Embryonic facial prominence (tissue), 1 donor: ENCODE results near the gene MPZL1.
A peak's percentile ranks its signal among the peaks of the same experiment; 100 is the strongest.
"Not testable (repeated sequence)": the region's sequence is repeated elsewhere in the genome, so short reads cannot be mapped to it uniquely, and the experiment has no call there.

Experiments used
- DNase-seq: peaks from one replicate; pipeline ENCODE4 v3.0.0-alpha.2; 2016; ENCODE audit errors: extremely low spot score

Gene MPZL1

DNA sequence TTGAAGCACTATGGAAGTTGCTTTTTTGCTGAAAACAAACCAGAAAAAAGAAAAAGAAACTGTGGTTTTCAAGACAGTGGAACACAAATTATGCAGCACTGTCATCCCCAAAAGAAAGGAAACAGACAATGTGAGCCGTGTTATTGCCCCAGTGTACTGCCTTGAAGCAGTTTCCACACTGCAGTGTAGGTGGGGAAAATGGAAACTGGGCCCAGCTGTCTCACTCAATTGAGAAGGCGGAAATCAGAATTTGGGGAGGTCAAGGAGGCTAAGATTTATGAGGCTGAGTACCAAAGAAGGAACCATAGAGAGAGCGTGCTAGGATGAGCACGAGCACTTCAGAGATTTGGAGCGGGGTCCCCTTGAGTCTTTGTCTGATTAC is 55.5 kb downstream of the MPZL1 start:
- DNase-seq: no peak

DNA sequence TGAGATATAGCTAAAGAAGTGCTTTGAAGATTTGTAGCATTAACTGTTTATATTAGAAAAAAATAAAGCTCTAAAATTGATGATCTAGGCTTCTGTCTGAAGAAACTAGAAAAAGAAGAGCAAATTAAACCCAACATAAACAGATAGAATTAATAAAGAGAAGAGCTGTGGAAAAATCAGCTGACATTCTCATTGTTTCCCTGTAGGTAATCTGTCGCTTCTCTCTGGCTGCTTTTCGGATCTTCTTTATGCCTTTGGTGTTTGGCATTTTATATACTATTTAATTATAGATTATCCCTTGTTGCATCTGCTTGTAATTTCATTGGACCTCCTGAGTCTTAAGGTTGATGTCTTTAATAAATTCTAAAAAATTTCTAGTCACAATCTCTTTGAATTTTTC is 59.8 kb downstream of the MPZL1 start:
- no peak for DNase-seq

DNA sequence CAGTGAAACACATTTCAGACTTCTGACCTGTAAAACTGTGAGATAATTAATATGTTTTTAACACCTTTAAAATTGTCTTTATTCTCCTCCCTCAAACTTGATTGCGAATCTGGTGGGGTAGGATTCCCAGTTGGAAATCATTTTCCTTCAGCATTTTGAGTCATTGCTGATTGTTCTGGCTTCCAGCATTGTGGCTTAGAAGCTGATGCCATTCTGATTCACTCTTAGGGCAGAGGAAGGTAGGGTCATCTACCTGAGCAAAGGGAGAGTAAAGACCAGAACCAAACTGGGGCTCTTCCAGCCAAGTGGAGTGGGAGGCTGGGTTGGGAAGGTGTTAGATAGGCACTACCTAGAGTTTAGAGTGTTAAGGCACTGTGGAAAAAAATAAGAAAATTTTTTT is 61.2 kb downstream of the MPZL1 start:
- DNase-seq: no peak

DNA sequence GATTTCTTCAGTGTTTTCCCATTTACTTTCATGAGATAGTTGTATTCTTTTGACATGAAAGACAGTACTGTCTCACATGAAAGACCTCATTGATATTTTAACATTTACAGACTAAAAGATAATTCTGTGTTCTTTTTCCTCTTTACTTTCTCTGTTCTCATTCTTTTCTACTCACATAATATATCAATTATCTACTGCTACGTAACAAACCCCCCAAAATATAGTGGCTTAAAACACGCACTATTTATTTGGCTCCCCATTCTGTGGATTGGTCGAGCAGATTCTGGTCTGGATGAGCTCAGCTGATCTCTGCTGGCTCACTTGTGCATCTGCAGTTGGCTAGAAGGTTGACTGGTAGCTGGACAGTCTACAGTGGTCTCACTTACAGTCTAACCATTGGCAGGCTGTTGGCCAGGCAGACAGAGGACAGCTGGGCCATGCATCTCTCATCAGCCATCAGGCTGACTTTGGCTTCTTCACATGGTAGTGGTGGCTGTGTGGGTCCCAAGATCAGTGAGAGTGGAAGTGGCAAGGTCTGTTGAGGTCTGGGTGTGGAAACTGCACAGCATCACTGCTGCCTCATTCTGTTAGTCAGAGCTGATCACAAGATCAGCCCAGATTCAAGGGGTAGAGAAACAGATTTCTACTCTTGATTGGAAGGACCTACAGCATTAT is 63.2 kb downstream of the MPZL1 start:
- DNase-seq: no peak

DNA sequence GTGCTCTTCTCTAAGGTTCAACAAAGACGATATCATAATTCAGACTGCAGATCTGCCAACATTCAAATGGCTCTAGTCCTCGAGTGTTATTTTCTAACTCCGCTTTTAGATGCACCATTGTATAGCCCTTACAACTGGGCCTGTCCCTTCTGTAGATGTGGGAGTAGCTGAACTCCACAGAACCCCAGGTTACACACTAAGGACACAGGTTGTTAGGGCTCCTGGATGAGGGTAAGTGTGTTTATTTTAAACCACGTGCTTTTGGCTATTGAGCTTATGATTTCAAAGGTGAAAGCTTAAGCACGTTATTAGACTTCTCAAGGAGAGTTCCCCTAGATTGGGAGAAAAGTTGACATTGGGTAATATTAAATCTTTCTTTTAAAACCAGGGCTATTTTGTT is 64.7 kb downstream of the MPZL1 start:
- DNase-seq: no peak

DNA sequence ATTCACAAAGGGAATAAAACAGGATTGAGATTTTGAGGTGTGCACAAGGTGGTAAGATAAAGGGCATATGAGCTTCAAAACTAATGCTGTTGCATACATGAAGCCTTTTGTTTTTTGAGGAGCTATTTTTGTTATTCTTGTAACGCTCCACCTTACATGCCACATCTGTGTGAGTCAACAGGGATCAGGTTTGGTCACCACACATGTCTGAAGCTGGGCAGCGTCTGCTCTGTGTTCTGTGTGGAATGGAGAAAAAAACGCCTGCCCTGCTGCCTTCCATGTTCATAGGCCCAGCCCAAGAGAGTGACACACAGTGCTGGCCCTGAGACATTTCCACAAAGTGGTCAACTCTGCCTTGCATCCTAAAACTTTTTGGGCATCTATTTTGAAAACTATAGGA is 67.7 kb downstream of the MPZL1 start:
- no peak for DNase-seq

DNA sequence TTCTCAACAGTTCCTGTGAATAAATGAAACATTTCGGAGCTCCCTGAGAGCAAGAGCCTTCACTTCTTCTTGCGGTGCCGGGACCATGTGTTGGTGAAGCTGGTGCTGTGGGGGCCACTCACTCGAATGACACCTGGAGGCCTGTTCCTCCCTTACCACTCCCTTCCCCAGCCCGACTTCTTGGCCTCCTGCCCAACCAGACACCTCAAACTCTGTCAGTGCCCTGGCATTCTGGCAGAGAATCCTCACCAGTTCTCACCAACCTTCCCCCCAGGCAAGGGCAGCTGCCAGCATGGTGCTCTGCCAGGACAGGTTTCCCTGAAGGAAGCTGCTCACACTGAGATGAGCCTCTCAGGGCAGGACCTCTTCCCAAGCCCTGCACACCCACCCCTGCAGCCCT is 68.3 kb downstream of the MPZL1 start:
- DNase-seq: no peak

DNA sequence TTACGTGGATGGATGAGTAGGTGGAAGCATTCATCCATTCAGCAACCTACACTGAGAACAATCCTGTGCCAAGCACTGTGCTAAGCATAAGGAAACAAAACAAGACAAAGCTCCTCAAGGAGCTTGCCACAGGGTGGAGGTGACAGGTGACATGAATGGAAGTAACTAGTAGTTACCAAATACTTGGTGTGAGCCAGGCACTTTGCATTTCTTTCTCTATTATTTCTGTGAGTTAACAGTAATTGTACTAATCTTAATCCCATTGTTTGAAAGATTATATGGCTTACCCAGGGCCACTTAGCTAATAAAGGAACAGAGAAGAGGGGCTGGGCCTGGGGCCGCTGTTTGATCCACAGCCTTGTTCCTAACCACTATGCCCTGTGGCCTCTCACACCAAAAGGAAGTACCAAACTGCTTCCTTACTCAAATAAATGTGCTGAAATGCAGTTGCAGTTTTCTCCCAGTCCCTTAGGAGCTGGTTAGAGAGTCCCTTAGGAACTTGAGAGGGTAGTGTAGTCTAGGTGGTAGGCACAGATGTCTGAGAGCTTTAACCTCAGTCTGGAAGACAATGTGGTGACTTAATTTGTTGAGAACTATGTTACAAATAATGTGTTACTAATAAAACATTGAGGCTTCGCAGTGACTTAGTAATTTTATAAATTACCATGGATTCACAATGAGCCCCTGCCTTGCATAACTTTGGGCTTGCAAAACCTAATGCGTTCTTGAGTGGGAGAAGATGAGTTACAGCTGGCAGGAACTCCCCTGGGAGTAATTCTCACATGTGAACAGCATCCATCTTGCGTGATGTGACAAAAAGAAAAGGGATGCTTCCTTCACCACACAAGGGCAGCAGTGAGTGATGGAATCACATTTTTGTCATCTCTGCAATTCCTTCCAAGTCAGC is 69.8 kb downstream of the MPZL1 start:
- no peak for DNase-seq

DNA sequence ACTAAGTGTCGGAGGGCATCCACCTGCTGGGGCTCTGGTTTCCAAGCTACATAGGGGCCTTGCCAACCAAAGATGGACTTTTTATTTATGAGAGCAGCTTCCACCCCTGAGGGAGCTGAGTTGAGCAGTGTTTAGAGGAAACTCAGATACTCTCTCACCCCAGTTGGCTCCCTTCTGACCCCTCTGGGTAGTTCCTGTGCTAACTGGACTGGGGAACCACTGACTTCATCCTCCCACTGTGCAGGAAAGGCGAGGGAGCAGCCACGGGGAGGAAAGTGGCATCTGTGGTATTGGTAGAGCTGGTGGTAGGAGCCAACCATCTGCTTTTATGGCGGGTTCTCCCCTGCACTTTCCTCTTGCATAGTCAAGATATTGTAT is 70.4 kb downstream of the MPZL1 start:
- no peak for DNase-seq

DNA sequence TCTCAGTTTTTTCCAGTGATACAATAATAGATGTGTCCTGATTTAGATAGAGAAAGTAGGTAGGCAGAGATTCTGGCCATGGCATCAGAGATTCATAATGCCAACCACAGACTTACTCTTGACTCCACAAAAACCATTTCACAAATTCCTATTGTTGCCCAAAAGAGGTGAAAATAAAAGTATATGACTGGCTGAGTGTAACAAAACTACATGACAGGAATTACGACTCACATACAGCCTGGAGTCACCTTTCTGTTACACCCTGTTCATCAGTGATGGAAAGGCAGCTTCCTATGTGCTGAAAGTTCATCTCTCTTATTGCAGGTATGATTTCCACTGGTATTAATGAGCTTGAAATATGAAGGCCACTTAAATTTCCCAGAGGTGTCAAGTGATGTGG is 72.3 kb downstream of the MPZL1 start:
- no peak for DNase-seq

DNA sequence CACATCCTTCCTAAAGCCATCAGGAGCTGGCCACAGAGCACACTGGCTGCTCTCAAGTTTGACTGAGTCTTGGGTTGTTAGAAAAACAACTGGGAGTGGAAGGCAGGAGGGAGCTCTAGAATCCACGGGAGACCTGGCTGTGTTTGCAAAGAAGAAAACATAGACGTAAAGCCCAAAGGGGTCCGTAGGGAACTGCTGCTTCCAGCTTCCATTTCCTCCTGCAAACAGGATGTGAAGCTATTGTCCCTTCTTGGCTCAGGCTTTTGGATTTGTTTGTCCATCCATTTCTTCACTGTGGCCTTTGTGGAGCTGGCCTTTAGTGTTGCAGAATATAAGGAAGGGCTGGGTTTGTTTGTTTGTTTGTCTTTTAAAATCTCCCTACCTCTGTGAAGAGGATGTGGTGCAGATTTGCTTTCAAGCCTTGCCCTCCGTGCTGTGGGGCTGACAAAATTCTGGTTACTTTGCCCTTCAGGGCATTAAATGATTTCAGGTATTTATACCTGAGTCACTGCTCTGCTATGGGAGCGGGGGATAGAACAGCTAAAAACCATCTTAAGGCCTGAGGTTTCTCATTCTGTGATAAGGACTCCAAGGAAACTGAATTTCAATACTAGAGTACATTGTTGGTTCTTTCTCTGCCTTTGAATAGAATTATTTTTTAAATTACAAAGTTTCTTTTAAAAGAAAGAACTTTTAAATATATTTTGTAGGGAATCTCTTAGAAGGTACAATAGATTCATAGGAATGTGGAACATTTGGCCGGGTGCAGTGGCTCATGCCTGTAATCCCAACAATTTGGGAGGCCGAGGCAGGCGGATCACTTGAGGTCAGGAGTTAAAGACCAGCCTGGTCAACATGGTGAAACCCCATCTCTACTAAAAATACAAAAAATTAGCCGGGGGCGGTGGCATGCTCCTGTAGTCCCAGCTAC is 74.3 kb downstream of the MPZL1 start:
- no peak for DNase-seq

DNA sequence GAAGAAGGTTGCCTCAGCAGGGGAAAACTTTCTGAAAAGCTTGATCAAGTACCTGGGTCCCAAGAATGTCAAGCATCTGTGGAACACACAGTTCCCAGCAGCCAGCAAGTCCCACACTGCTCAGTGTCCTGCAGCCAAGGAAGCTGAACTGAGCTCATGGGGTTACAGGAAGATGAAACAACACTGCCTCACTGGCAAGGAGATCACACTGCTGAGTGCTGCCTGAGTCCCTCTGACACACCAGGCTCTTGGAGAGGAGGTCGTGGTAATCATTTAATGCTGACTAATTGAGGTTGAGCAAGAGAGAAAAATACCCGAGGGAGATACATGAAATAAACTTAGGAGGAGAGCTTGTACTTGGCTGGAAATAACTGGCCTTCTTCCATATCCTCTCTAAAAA is 75.2 kb downstream of the MPZL1 start:
- no peak for DNase-seq

DNA sequence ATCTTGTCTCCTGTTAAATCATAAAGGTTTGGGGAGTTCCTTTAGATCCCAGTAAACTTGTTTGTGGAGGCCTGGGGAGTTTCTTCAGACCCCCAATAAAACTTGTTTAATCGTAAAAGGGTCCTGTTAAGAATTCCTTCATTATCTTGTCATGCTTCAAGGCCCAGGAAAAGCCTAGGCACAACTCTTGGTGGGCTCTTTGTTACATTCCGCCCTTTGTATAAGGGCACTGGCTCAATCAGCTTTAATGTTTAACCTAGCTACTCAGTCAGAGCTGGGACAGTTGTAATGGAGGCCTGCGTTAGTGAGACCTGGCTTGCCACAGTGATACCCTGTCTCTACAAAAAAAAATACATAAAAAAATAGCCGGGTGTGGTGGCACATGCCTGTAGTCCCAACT is 77.2 kb downstream of the MPZL1 start:
- DNase-seq: no peak

DNA sequence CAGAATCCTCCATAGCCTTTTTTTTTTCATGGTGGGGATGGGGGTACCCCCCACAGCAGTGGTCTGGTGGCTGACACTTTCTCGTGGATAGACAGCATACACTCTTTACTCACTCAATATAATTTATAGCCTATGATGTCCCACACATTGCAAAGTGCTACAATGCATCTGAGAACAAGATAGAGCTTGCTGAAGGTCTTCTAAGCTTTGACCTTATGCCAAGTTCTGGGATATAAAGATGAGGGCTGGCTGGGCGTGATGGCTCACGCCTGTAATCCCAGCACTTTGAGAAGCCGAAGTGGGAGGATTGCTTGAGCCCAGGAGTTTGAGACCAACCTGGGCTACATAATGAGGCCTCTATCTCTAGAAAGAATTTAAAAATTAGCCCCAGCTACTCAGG is 78.0 kb downstream of the MPZL1 start:
- no peak for DNase-seq

DNA sequence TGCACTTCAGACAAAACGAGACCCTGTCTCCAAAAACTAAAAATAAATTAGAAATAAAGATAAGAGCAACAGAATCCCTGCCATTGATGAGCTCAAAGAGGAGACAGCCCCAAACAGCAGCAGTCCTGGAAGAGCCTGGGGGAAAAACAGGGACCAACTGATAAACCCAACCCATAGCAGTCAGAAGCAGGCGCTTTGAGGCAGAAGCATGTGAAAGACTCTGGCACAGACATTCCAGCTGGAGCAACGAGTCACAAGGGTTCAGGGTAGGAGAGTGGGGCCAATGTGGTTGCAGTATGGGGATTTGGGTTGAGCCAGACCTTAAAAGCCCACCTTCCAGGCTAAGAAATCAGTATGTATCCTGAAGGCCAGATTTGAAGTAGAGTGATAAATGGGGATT is 78.5 kb downstream of the MPZL1 start:
- no peak for DNase-seq

DNA sequence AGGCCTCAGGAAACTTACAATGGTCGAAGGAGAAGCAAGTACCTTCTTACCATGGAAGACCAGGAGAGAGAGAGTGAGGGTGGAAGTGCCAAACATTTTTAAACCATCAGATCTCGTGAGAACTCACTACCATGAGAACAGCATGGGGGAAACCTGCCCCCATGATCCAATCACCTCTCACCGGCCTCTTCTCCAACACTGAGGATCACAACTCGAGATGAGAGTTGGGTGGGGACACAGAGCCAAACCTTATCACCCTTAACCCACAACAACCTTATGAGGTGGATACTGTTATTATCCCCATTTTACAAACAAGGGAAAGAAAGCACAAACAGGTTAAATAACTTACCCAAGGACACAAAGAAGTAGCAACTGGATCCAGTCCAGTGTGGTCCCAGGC is 80.5 kb downstream of the MPZL1 start:
- DNase-seq: no peak

DNA sequence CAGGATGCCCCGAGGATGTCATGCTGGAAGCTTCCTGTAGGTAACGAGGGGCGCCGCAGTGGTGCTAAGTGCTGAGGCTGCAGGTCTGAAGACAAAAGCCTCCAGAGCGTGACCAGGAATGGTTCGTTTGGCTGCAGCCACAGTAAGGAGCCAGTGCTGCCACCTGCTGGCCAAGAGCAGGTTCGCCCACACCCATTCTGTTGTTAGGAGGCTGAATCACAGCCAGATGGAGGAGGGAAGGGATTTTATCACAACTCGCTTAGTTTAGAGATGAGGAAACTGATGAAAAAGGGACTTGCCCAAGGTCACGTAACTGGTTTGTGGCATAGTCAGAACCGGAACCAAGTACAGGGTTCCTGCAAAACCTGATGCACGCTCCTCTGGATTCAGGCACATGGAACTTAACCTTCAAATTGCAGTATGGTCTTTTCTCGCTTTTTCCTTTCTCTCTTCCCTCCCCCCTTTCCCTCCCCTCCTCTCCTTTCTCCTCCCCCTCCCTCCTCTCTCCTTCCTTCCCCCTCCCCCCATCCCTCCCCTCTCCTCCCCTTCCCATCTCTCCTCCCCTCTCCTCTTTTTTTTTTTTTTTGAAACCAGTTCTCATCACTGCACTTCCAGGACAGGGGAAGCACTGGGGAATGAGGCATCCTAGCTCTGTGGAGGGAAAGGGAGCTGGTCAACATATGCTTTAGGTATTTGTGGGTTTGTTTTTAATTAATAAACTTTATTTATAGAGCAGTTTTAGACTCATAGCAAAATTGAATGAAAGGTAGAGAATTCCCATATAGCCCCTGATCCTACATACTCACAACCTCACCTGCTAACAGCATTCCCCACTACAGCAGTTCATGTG is 81.8 kb downstream of the MPZL1 start:
- DNase-seq: peak; percentile 48

DNA sequence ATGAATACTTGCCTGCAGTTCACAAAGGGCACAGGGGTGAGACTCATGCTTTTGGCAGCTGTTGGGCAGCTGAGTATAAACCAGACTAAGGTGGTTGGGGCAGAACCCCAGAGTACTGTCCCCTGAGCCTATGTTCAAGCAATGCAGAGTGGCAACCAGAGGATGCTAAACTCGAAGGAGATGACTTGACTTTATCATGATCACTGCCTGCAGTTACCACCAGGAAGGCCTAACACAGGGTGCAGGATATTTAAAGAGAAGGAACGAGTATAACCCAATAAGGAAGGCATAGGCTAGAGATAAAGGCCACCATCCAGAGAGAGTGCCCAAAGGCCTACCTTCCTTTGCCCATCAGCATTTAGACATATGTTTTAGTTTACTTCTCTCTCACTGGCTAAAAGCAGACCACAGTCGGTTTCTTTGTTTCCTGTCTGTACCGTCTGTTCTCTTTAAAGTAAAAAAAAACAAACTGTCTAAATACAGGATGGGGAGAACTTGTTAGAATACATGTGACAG is 83.3 kb downstream of the MPZL1 start:
- DNase-seq: no peak

DNA sequence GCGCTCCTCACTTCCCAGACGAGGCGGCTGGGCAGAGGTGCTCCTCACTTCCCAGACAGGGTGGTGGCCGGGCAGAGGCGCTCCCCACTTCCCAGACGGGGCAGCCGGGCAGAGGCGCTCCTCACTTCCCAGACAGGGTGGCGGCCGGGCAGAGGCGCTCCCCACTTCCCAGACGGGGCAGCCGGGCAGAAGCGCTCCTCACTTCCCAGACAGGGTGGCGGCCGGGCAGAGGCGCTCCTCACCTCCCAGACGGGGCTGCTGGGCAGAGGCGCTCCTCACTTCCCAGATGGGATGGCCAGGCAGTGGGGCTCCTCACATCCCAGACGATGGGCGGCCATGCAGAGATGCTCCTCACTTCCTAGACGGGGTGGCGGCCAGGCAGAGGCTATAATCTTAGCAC is 84.5 kb downstream of the MPZL1 start:
- DNase-seq: not testable (repeated sequence)

DNA sequence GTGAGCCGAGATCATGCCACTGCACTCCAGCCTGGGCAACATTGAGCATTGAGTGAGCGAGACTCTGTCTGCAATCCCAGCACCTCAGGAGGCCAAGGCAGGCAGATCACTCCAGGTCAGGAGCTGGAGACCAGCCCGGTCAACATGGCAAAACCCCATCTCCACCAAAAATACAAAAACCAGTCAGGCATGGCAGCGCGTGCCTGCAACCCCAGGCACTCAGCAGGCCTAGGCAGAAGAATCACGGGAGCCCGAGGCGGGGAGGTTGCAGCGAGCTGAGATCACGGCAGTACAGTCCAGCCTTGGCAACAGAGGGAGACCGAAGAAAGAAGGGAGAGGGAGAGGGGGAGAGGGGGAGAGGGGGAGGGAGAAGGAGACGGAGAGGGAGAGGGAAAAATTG is 84.9 kb downstream of the MPZL1 start:
- not testable (repeated sequence) for DNase-seq

DNA sequence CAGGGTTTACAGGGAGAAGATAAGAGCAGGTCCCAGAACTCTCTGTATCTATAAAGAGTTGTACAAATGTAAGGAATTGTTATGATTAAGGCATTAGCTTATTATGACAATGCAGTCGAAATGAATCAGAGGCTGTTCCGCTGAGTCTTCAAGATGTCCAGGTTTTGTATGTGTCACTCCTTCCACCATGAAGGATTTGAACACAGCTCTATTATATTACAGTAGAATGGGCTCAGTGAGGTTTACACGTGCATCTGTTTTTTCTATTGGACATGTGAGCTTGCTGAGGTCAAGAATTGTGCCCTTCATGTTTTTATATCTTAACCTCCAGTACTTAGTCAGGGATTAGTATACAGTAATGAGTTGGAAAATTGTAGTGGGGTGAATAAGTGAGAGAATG is 86.3 kb downstream of the MPZL1 start:
- no peak for DNase-seq
